ENCODE data around the gene NACC2. TPM values are rescaled to one million over a fixed set of nuclear protein-coding genes. Genes with fewer than 3 reads are reported as not detected.

NACC2 gene
- total and polyA plus RNA-seq, 2 donors (not counting 3 experiments of a cell fraction or from before 2014, with no cell fraction given): 15.8 to 27.1 TPM

DNA sequence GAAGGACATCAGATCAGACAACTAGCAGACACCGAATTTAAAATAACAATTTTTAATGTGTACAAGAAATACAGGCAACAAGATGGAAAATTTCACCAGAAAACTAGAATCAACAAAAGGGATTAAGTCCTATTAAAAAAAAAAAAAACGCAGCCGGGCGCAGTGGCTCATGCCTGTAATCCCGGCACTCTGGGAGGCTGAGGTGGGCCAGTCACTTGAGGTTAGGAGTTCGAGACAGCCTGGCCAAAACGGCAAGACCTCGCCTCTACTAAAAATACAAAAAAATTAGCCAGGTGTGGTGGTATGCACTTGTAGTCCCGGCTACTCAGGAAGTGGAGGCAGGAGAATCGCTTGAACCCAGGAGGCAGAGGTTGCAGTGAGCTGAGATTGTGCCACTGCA is 69.6 kb downstream of the NACC2 start:
- Histone ChIP-seq H2AFZ (ENCODE audit: low read depth, low read length) (no peak overlapping the region), H4K20me1 (replicated peaks; ENCODE audit: control insufficient read depth, extremely low read depth, insufficient read depth, low read length) (peaks cover 2% of the 10 kb centered on the region), H3K4me1 (ENCODE audit: control insufficient read depth, extremely low read depth, insufficient read depth, low read length) (no peaks in the 10 kb centered on the region), H3K36me3 (ENCODE audit: control insufficient read depth in 2 of 2, extremely low read depth in 1 of 2, insufficient read depth in 2 of 2, low read length in 2 of 2) (peaks cover 4 to 11% of the 10 kb centered on the region in 2 experiments), H3K27me3 (ENCODE audit: control insufficient read depth in 2 of 2, insufficient read depth in 2 of 2, low read length in 2 of 2) (no peaks in the 10 kb centered on the region), H3K79me2 (ENCODE audit: control insufficient read depth, insufficient read depth, low read length) (peaks cover 21% of the 10 kb centered on the region), H3K9ac (replicated peaks; ENCODE audit: extremely low read depth, insufficient read depth, low read length) (no peak overlapping the region), H3K9me3 (replicated peaks; ENCODE audit: control insufficient read depth, insufficient read depth, low read length) (no peaks in the 10 kb centered on the region), H3K27ac (ENCODE audit: insufficient read depth, low read depth, low read length) (no peak overlapping the region), H3K4me2 (ENCODE audit: insufficient read depth, low read length) (no peak overlapping the region), H3K4me3 (replicated peaks in 1 of 3; ENCODE audit: insufficient read depth in 1 of 3, low read depth in 1 of 3, low read length in 3 of 3) (no peak overlapping the region), H3K9me1 (replicated peaks; ENCODE audit: control insufficient read depth, extremely low read depth, insufficient read depth, low read length) (no peaks in the 10 kb centered on the region)
- intact Hi-C loops (cut with micrococcal nuclease) (no loop called here), dilution Hi-C loops (cut with MboI; ENCODE audit: extremely low pct_ligation_motif_present, low sequenced_read_pairs) (no loop called here)
- ChIA-PET CTCF (no interaction called here), POLR2A (no interaction called here)
- FAIRE-seq (no peak), DNase-seq (ENCODE audit: low read depth, low spot score) (no peak)
- TF ChIP-seq POLR2AphosphoS5 (IDR thresholded peaks at IDR 0.05; ENCODE audit: insufficient read depth, low read depth, low read length) (no peak), CTCF (IDR thresholded peaks at IDR 0.05; ENCODE audit: extremely low read depth in 1 of 2, insufficient read depth in 1 of 2, low read depth in 1 of 2, low read length in 2 of 2) (no peak), MYC (IDR thresholded peaks at IDR 0.05; ENCODE audit: low read depth, low read length) (no peak), POLR2A (IDR thresholded peaks at IDR 0.05; ENCODE audit: low read depth, low read length) (no peak), FOS (IDR thresholded peaks at IDR 0.05; ENCODE audit: borderline replicate concordance, insufficient read depth, low read length) (no peak), EZH2 (IDR thresholded peaks at IDR 0.05; ENCODE audit: borderline replicate concordance, low read depth, low read length, severe bottlenecking) (no peak), JUN (IDR thresholded peaks at IDR 0.05; ENCODE audit: borderline replicate concordance, insufficient read depth, insufficient read length, low read depth) (no peak), GATA2 (IDR thresholded peaks at IDR 0.05; ENCODE audit: insufficient read depth, insufficient read length, low read depth, low read length) (no peak)
- TF ChIP-seq, protein P1, sequence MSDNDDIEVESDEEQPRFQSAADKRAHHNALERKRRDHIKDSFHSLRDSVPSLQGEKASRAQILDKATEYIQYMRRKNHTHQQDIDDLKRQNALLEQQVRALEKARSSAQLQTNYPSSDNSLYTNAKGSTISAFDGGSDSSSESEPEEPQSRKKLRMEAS (IDR thresholded peaks at IDR 0.05; ENCODE audit: insufficient read depth, insufficient read length): no peak
- BruUV-seq (replicated peaks): no TSS peak
